Measurements from ENCODE around the gene GALNT7.

Gene GALNT7

GRCh38 chr4:173337463-173337862 is 168.9 kb downstream of the GALNT7 start:
- Histone ChIP-seq H3K36me3 (ENCODE audit: control insufficient read depth in 2 of 2, insufficient read depth in 2 of 2, low read length in 2 of 2) (no peaks in the 10 kb centered on the region), H3K27ac (ENCODE audit: low read depth in 2 of 2, low read length in 2 of 2) (no peak overlapping the region), H3K9me3 (ENCODE audit: control insufficient read depth in 2 of 2, low read length in 2 of 2) (no peaks in the 10 kb centered on the region), H3K4me1 (ENCODE audit: control insufficient read depth in 2 of 2, insufficient read depth in 2 of 2, low read length in 2 of 2) (peaks cover 9% of the 10 kb centered on the region in 2 donors), H3K4me3 (ENCODE audit: low read length in 2 of 2) (no peak overlapping the region), H3K27me3 (ENCODE audit: control insufficient read depth in 2 of 2, insufficient read depth in 2 of 2, low read length in 2 of 2) (no peaks in the 10 kb centered on the region), H3K9ac (ENCODE audit: low read depth in 1 of 2, low read length in 2 of 2) (no peak overlapping the region)

DNA sequence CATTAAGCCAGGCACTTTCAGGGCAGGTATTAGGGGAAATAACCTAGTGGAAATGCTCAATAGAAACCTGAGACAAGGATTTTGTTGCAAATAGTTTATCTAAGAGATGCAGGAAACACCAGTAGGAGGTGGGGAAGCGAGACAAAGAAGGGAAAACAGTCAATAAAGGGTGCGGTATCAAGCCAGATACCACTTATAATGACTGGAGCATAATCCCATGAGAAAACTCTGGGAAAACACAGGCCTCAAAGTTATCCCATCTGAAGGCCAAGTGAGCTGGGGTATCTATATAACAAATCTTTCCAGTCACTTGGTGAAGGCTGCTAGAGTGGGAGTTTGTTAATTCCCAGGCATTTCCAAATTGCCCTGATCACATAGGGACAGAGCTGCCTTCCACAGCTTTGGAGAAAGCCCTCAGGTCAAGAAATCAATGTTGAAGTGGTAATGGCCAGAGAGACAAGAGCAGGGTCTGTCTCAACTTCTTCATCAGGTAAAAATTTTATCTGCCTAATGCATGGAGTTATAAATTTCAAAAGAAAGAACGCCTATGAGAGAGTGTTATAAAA is 175.3 kb downstream of the GALNT7 start:
- no peak overlapping the region for H3K27ac ChIP-seq (ENCODE audit: low read depth in 2 of 2, low read length in 2 of 2)
- no peaks in the 10 kb centered on the region for H3K4me1 ChIP-seq (ENCODE audit: control insufficient read depth in 2 of 2, insufficient read depth in 2 of 2, low read length in 2 of 2)
- H3K9me3 ChIP-seq (ENCODE audit: control insufficient read depth in 2 of 2, low read length in 2 of 2): no peaks in the 10 kb centered on the region
- no peak overlapping the region for H3K9ac ChIP-seq (ENCODE audit: low read depth in 1 of 2, low read length in 2 of 2)
- H3K27me3 ChIP-seq (ENCODE audit: control insufficient read depth in 2 of 2, insufficient read depth in 2 of 2, low read length in 2 of 2): no peaks in the 10 kb centered on the region
- H3K36me3 ChIP-seq (ENCODE audit: control insufficient read depth in 2 of 2, insufficient read depth in 2 of 2, low read length in 2 of 2): no peaks in the 10 kb centered on the region
- no peak overlapping the region for H3K4me3 ChIP-seq (ENCODE audit: low read length in 2 of 2)

- H3K9ac ChIP-seq (ENCODE audit: low read depth in 1 of 2, low read length in 2 of 2): no peak overlapping the region
- H3K27ac ChIP-seq (ENCODE audit: low read depth in 2 of 2, low read length in 2 of 2): no peak overlapping the region
- H3K4me3 ChIP-seq (ENCODE audit: low read length in 2 of 2): no peak overlapping the region
- no peaks in the 10 kb centered on the region for H3K27me3 ChIP-seq (ENCODE audit: control insufficient read depth in 2 of 2, insufficient read depth in 2 of 2, low read length in 2 of 2)
- no peaks in the 10 kb centered on the region for H3K9me3 ChIP-seq (ENCODE audit: control insufficient read depth in 2 of 2, low read length in 2 of 2)
- no peaks in the 10 kb centered on the region for H3K4me1 ChIP-seq (ENCODE audit: control insufficient read depth in 2 of 2, insufficient read depth in 2 of 2, low read length in 2 of 2)
- no peaks in the 10 kb centered on the region for H3K36me3 ChIP-seq (ENCODE audit: control insufficient read depth in 2 of 2, insufficient read depth in 2 of 2, low read length in 2 of 2)
These were observed 177.0 kb downstream of the GALNT7 start for GRCh38 chr4:173345648-173346047.

- no peak overlapping the region for H3K4me3 ChIP-seq (ENCODE audit: low read length in 2 of 2)
- H3K9ac ChIP-seq (ENCODE audit: low read depth in 1 of 2, low read length in 2 of 2): no peak overlapping the region
- no peaks in the 10 kb centered on the region for H3K9me3 ChIP-seq (ENCODE audit: control insufficient read depth in 2 of 2, low read length in 2 of 2)
- H3K4me1 ChIP-seq (ENCODE audit: control insufficient read depth in 2 of 2, insufficient read depth in 2 of 2, low read length in 2 of 2): no peaks in the 10 kb centered on the region
- no peaks in the 10 kb centered on the region for H3K27me3 ChIP-seq (ENCODE audit: control insufficient read depth in 2 of 2, insufficient read depth in 2 of 2, low read length in 2 of 2)
- no peaks in the 10 kb centered on the region for H3K36me3 ChIP-seq (ENCODE audit: control insufficient read depth in 2 of 2, insufficient read depth in 2 of 2, low read length in 2 of 2)
- no peak overlapping the region for H3K27ac ChIP-seq (ENCODE audit: low read depth in 2 of 2, low read length in 2 of 2)
These were observed 177.5 kb downstream of the GALNT7 start for GRCh38 chr4:173346074-173346473.

DNA sequence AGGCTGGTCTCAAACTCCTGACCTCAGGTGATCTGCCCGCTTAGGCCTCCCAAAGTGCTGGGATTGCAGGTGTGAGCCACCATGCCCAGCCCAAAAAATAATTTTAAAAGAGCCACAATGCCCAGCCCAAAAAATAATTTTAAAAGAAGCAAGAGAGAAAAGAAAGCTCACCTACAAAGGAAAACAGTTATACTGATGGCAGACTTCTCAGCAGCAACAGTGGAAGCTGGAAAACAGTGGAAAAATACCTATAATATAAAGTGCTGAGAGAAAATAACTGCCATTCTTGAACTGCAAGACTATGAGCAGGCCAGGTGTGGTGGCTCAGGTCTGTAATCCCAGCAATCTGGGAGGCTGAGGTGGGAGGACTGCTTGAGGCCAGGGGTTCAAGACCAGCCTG is 178.9 kb downstream of the GALNT7 start:
- no peak overlapping the region for H3K27ac ChIP-seq (ENCODE audit: low read depth in 2 of 2, low read length in 2 of 2)

DNA sequence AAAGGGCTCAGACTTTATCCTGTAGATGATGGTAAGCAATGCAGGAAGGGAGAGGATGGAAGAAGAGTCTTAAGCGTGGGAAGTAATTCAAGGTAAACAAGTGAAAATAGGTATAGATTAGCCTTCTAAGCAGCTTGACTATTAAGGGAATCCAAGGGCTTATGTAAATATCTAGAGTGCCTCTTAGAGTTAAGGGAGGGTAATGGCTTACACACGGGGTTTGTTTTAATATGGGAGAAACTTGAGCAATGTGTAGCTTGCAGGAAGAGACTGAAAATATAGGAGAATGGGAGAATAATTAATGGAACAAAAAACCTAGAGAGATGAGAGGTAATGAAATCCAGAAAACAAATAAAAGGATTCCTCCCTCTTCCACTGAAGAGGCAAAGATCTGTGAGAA is 189.3 kb downstream of the GALNT7 start:
- no peak overlapping the region for H3K4me3 ChIP-seq (ENCODE audit: low read length in 2 of 2)
- no peak overlapping the region for H3K9ac ChIP-seq (ENCODE audit: low read depth in 1 of 2, low read length in 2 of 2)
- H3K27ac ChIP-seq (ENCODE audit: low read depth in 2 of 2, low read length in 2 of 2): no peak overlapping the region
- H3K9me3 ChIP-seq (ENCODE audit: control insufficient read depth in 2 of 2, low read length in 2 of 2): no peaks in the 10 kb centered on the region
- no peaks in the 10 kb centered on the region for H3K27me3 ChIP-seq (ENCODE audit: control insufficient read depth in 2 of 2, insufficient read depth in 2 of 2, low read length in 2 of 2)
- no peaks in the 10 kb centered on the region for H3K4me1 ChIP-seq (ENCODE audit: control insufficient read depth in 2 of 2, insufficient read depth in 2 of 2, low read length in 2 of 2)
- H3K36me3 ChIP-seq (ENCODE audit: control insufficient read depth in 2 of 2, insufficient read depth in 2 of 2, low read length in 2 of 2): no peaks in the 10 kb centered on the region

More for the DNA sequence above, 178.9 kb downstream of the GALNT7 start:
- no peaks in the 10 kb centered on the region for H3K4me1 ChIP-seq (ENCODE audit: control insufficient read depth in 2 of 2, insufficient read depth in 2 of 2, low read length in 2 of 2)
- no peaks in the 10 kb centered on the region for H3K9me3 ChIP-seq (ENCODE audit: control insufficient read depth in 2 of 2, low read length in 2 of 2)
- H3K4me3 ChIP-seq (ENCODE audit: low read length in 2 of 2): no peak overlapping the region
- H3K27me3 ChIP-seq (ENCODE audit: control insufficient read depth in 2 of 2, insufficient read depth in 2 of 2, low read length in 2 of 2): no peaks in the 10 kb centered on the region
- no peaks in the 10 kb centered on the region for H3K36me3 ChIP-seq (ENCODE audit: control insufficient read depth in 2 of 2, insufficient read depth in 2 of 2, low read length in 2 of 2)
- no peak overlapping the region for H3K9ac ChIP-seq (ENCODE audit: low read depth in 1 of 2, low read length in 2 of 2)

DNA sequence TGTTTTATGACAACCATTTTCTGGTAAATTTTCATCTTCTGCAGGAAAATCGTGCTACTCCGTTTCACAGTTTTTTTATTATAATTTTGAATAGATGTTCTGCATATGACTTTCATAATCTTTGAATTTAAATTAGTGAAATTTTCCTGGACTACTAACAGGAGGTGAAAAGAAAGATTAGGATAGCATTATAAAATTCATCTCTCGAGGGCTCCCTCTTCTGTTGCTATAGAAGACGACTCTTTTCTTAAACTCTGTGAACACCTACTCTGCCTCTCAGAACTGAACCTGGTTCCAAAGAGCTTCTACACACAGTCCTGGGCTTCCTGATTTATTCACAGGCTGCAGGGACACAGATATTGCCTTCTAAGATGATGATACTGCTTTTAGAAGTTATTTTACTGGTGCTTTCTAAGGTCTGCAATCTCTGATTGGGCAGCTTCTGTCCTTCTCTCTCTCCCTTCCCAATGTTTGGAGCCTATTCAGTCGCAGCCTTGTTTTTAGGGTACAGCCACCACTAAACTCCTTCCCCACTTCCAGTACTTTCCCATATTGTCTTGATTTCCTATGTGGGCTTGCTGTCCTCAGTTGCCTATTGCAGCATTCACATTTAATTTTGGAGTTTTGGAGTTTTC is 192.1 kb downstream of the GALNT7 start:
- Histone ChIP-seq H3K9ac (ENCODE audit: low read depth in 1 of 2, low read length in 2 of 2) (no peak overlapping the region), H3K9me3 (ENCODE audit: control insufficient read depth in 2 of 2, low read length in 2 of 2) (no peaks in the 10 kb centered on the region), H3K4me3 (ENCODE audit: low read length in 2 of 2) (no peak overlapping the region), H3K4me1 (ENCODE audit: control insufficient read depth in 2 of 2, insufficient read depth in 2 of 2, low read length in 2 of 2) (peaks cover 0 to 2% of the 10 kb centered on the region in 2 donors), H3K36me3 (ENCODE audit: control insufficient read depth in 2 of 2, insufficient read depth in 2 of 2, low read length in 2 of 2) (no peaks in the 10 kb centered on the region), H3K27me3 (ENCODE audit: control insufficient read depth in 2 of 2, insufficient read depth in 2 of 2, low read length in 2 of 2) (no peaks in the 10 kb centered on the region), H3K27ac (ENCODE audit: low read depth in 2 of 2, low read length in 2 of 2) (no peak overlapping the region)

GRCh38 chr4:173362666-173363065 is 194.1 kb downstream of the GALNT7 start:
- H3K9ac ChIP-seq (ENCODE audit: low read depth in 1 of 2, low read length in 2 of 2): no peak overlapping the region
- H3K36me3 ChIP-seq (ENCODE audit: control insufficient read depth in 2 of 2, insufficient read depth in 2 of 2, low read length in 2 of 2): no peaks in the 10 kb centered on the region
- H3K4me1 ChIP-seq (ENCODE audit: control insufficient read depth in 2 of 2, insufficient read depth in 2 of 2, low read length in 2 of 2): peaks cover 0 to 2% of the 10 kb centered on the region in 2 donors
- H3K9me3 ChIP-seq (ENCODE audit: control insufficient read depth in 2 of 2, low read length in 2 of 2): no peaks in the 10 kb centered on the region
- H3K27ac ChIP-seq (ENCODE audit: low read depth in 2 of 2, low read length in 2 of 2): no peak overlapping the region
- H3K27me3 ChIP-seq (ENCODE audit: control insufficient read depth in 2 of 2, insufficient read depth in 2 of 2, low read length in 2 of 2): no peaks in the 10 kb centered on the region
- no peak overlapping the region for H3K4me3 ChIP-seq (ENCODE audit: low read length in 2 of 2)

DNA sequence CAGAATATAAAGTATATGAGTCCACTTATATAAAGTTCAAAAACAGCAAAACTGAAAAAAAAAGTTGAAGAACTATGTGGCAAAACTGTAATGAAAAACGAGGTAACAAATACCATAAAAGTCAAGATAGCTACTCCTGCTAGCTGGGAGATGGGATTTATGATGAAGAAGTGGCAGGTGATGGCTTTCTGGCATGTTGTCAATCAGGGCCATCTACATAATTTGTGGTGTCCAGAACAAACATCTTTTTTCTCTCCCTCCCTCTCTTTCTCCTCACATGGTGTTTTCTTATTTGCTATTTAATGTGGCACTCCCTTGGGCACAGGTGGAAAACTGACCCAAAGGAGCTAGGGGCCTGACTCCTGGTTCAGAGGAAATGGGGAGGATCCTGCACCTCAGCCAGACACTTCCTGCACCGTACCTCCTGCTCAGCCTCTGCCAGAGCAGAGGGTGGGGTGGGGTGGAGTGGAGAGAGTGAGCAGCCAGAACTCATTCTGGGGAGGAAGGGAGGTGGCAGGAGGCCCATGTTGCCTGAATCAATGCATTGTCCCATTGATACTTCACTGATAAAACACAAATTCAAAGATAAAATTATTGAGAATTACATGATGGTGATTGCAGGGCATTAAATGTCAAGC is 196.9 kb downstream of the GALNT7 start:
- Histone ChIP-seq H3K36me3 (ENCODE audit: control insufficient read depth in 2 of 2, insufficient read depth in 2 of 2, low read length in 2 of 2) (no peaks in the 10 kb centered on the region), H3K4me1 (ENCODE audit: control insufficient read depth in 2 of 2, insufficient read depth in 2 of 2, low read length in 2 of 2) (peaks cover 0 to 2% of the 10 kb centered on the region in 2 donors), H3K9ac (ENCODE audit: low read depth in 1 of 2, low read length in 2 of 2) (no peak overlapping the region), H3K27ac (ENCODE audit: low read depth in 2 of 2, low read length in 2 of 2) (no peak overlapping the region), H3K27me3 (ENCODE audit: control insufficient read depth in 2 of 2, insufficient read depth in 2 of 2, low read length in 2 of 2) (no peaks in the 10 kb centered on the region), H3K4me3 (ENCODE audit: low read length in 2 of 2) (no peak overlapping the region), H3K9me3 (ENCODE audit: control insufficient read depth in 2 of 2, low read length in 2 of 2) (no peaks in the 10 kb centered on the region)

DNA sequence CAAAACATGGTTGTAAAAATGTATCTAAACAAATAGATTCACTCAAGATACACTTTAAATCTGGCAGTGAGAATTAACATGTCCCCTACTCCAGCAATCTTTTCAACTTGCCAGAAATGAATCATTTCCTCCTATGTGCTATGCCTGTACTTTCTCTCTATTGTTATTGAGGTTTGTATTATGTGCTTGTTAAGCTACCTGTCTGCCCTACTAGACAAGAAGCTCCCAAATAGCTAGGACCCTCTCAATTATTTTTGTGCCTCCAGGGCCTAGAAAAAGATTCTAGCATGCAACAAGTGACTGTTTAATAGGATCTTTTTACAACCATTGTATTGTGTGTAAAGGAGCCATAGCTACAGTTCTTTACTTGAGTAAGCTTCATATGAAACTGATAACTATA is 198.7 kb downstream of the GALNT7 start:
- Histone ChIP-seq H3K27me3 (ENCODE audit: control insufficient read depth in 2 of 2, insufficient read depth in 2 of 2, low read length in 2 of 2) (no peaks in the 10 kb centered on the region), H3K9me3 (ENCODE audit: control insufficient read depth in 2 of 2, low read length in 2 of 2) (no peaks in the 10 kb centered on the region), H3K4me1 (ENCODE audit: control insufficient read depth in 2 of 2, insufficient read depth in 2 of 2, low read length in 2 of 2) (peaks cover 0 to 2% of the 10 kb centered on the region in 2 donors), H3K27ac (ENCODE audit: low read depth in 2 of 2, low read length in 2 of 2) (no peak overlapping the region), H3K36me3 (ENCODE audit: control insufficient read depth in 2 of 2, insufficient read depth in 2 of 2, low read length in 2 of 2) (no peaks in the 10 kb centered on the region), H3K9ac (ENCODE audit: low read depth in 1 of 2, low read length in 2 of 2) (no peak overlapping the region), H3K4me3 (ENCODE audit: low read length in 2 of 2) (no peak overlapping the region)
